Measurements from ENCODE around the gene OR52N2.

The OR52N2 gene

DNA sequence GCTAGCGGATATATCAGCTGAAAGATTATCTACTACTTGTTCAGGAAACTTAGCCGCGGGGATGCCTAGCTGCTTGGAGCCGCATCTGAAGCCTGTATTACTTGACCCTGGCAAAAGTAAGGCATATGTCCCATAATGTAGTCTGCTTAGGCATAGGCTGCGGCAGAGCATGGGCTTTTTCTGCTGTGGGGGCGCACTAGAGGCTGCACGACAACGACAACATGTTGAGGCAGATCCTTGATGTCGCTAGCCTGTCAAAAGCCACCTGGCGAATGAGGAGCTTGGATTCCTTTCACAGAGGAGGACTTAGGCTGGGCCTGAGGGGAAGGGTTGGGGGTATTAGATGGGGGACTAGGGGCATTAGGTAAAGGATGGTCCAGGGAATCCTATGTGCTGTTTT is 1.1 kb upstream of the OR52N2 start:
- ATAC-seq: no peak
- TF ChIP-seq ZFP30 (CRISPR knock-in tag; IDR thresholded peaks at IDR 0.05) (no peak), GLIS3 (CRISPR knock-in tag; IDR thresholded peaks at IDR 0.05) (no peak), CSDC2 (CRISPR knock-in tag; IDR thresholded peaks at IDR 0.05) (no peak), ARNTL (CRISPR knock-in tag; IDR thresholded peaks at IDR 0.05; ENCODE audit: borderline replicate concordance, low read depth) (no peak), TCF4 (CRISPR knock-in tag; IDR thresholded peaks at IDR 0.05; ENCODE audit: borderline replicate concordance) (no peak), BACH2 (CRISPR knock-in tag; IDR thresholded peaks at IDR 0.05; ENCODE audit: borderline replicate concordance) (no peak), TOX (CRISPR knock-in tag; IDR thresholded peaks at IDR 0.05; ENCODE audit: borderline replicate concordance) (no peak), ZNF8 (CRISPR knock-in tag; IDR thresholded peaks at IDR 0.05) (no peak), ZC3H10 (CRISPR knock-in tag; IDR thresholded peaks at IDR 0.05) (no peak), OSR1 (CRISPR knock-in tag; IDR thresholded peaks at IDR 0.05) (no peak), ESRRG (CRISPR knock-in tag; IDR thresholded peaks at IDR 0.05) (no peak), ZFP3 (CRISPR knock-in tag; IDR thresholded peaks at IDR 0.05) (no peak), SNAI2 (CRISPR knock-in tag; IDR thresholded peaks at IDR 0.05) (no peak), ZNF70 (CRISPR knock-in tag; IDR thresholded peaks at IDR 0.05) (no peak)
- TF ChIP-seq, protein P1, sequence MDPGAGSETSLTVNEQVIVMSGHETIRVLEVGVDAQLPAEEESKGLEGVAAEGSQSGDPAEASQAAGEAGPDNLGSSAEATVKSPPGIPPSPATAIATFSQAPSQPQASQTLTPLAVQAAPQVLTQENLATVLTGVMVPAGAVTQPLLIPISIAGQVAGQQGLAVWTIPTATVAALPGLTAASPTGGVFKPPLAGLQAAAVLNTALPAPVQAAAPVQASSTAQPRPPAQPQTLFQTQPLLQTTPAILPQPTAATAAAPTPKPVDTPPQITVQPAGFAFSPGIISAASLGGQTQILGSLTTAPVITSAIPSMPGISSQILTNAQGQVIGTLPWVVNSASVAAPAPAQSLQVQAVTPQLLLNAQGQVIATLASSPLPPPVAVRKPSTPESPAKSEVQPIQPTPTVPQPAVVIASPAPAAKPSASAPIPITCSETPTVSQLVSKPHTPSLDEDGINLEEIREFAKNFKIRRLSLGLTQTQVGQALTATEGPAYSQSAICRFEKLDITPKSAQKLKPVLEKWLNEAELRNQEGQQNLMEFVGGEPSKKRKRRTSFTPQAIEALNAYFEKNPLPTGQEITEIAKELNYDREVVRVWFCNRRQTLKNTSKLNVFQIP (CRISPR knock-in tag; IDR thresholded peaks at IDR 0.05; ENCODE audit: borderline replicate concordance, low read depth): no peak
- TF ChIP-seq, protein P2, sequence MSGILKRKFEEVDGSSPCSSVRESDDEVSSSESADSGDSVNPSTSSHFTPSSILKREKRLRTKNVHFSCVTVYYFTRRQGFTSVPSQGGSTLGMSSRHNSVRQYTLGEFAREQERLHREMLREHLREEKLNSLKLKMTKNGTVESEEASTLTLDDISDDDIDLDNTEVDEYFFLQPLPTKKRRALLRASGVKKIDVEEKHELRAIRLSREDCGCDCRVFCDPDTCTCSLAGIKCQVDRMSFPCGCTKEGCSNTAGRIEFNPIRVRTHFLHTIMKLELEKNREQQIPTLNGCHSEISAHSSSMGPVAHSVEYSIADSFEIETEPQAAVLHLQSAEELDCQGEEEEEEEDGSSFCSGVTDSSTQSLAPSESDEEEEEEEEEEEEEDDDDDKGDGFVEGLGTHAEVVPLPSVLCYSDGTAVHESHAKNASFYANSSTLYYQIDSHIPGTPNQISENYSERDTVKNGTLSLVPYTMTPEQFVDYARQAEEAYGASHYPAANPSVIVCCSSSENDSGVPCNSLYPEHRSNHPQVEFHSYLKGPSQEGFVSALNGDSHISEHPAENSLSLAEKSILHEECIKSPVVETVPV (CRISPR knock-in tag; IDR thresholded peaks at IDR 0.05): no peak
- TF ChIP-seq, protein P3, sequence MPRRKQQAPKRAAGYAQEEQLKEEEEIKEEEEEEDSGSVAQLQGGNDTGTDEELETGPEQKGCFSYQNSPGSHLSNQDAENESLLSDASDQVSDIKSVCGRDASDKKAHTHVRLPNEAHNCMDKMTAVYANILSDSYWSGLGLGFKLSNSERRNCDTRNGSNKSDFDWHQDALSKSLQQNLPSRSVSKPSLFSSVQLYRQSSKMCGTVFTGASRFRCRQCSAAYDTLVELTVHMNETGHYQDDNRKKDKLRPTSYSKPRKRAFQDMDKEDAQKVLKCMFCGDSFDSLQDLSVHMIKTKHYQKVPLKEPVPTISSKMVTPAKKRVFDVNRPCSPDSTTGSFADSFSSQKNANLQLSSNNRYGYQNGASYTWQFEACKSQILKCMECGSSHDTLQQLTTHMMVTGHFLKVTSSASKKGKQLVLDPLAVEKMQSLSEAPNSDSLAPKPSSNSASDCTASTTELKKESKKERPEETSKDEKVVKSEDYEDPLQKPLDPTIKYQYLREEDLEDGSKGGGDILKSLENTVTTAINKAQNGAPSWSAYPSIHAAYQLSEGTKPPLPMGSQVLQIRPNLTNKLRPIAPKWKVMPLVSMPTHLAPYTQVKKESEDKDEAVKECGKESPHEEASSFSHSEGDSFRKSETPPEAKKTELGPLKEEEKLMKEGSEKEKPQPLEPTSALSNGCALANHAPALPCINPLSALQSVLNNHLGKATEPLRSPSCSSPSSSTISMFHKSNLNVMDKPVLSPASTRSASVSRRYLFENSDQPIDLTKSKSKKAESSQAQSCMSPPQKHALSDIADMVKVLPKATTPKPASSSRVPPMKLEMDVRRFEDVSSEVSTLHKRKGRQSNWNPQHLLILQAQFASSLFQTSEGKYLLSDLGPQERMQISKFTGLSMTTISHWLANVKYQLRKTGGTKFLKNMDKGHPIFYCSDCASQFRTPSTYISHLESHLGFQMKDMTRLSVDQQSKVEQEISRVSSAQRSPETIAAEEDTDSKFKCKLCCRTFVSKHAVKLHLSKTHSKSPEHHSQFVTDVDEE (CRISPR knock-in tag; IDR thresholded peaks at IDR 0.05): no peak

DNA sequence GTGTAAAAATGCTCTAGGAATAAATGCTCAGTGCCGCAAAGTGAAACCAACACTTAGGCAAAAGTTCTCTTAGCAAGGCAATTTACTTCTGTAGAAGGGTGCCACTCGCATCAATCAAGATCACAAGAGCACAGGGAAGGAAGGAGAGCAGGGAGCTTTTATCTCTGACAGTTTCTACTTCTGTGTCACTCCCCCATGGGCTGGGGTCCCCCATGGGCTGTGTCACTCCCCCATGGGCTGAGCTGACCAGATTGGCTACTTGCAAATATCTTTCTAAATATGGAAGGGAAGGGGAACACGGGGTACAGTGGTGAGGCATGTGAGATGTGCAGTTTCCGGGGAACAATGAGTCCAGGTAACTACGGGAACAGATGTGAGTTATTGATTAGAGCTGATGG is 397 bp downstream of the OR52N2 start:
- TF ChIP-seq, protein P4, sequence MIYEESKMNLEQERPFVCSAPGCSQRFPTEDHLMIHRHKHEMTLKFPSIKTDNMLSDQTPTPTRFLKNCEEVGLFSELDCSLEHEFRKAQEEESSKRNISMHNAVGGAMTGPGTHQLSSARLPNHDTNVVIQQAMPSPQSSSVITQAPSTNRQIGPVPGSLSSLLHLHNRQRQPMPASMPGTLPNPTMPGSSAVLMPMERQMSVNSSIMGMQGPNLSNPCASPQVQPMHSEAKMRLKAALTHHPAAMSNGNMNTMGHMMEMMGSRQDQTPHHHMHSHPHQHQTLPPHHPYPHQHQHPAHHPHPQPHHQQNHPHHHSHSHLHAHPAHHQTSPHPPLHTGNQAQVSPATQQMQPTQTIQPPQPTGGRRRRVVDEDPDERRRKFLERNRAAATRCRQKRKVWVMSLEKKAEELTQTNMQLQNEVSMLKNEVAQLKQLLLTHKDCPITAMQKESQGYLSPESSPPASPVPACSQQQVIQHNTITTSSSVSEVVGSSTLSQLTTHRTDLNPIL (CRISPR knock-in tag; IDR thresholded peaks at IDR 0.05; ENCODE audit: low read depth): no peak
- no peak for TF ChIP-seq RARB (CRISPR knock-in tag; IDR thresholded peaks at IDR 0.05)
- no peak for TF ChIP-seq PPARA (CRISPR knock-in tag; IDR thresholded peaks at IDR 0.05; ENCODE audit: borderline replicate concordance)
- TF ChIP-seq SNAI2 (CRISPR knock-in tag; IDR thresholded peaks at IDR 0.05): no peak
- no peak for TF ChIP-seq TCF4 (CRISPR knock-in tag; IDR thresholded peaks at IDR 0.05; ENCODE audit: borderline replicate concordance)
- TF ChIP-seq ZC3H10 (CRISPR knock-in tag; IDR thresholded peaks at IDR 0.05): no peak
- TF ChIP-seq, protein P3 (CRISPR knock-in tag; IDR thresholded peaks at IDR 0.05): no peak
- TF ChIP-seq, protein P2 (CRISPR knock-in tag; IDR thresholded peaks at IDR 0.05): no peak
- TF ChIP-seq ARNTL (CRISPR knock-in tag; IDR thresholded peaks at IDR 0.05; ENCODE audit: borderline replicate concordance, low read depth): no peak
- TF ChIP-seq OSR1 (CRISPR knock-in tag; IDR thresholded peaks at IDR 0.05): no peak
- TF ChIP-seq TOX (CRISPR knock-in tag; IDR thresholded peaks at IDR 0.05; ENCODE audit: borderline replicate concordance): no peak
- TF ChIP-seq CSDC2 (CRISPR knock-in tag; IDR thresholded peaks at IDR 0.05): no peak
- no peak for TF ChIP-seq ZNF8 (CRISPR knock-in tag; IDR thresholded peaks at IDR 0.05)
- TF ChIP-seq, protein P5, sequence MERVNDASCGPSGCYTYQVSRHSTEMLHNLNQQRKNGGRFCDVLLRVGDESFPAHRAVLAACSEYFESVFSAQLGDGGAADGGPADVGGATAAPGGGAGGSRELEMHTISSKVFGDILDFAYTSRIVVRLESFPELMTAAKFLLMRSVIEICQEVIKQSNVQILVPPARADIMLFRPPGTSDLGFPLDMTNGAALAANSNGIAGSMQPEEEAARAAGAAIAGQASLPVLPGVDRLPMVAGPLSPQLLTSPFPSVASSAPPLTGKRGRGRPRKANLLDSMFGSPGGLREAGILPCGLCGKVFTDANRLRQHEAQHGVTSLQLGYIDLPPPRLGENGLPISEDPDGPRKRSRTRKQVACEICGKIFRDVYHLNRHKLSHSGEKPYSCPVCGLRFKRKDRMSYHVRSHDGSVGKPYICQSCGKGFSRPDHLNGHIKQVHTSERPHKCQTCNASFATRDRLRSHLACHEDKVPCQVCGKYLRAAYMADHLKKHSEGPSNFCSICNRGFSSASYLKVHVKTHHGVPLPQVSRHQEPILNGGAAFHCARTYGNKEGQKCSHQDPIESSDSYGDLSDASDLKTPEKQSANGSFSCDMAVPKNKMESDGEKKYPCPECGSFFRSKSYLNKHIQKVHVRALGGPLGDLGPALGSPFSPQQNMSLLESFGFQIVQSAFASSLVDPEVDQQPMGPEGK (CRISPR knock-in tag; IDR thresholded peaks at IDR 0.05; ENCODE audit: borderline replicate concordance): no peak
- no peak for TF ChIP-seq ZNF565 (CRISPR knock-in tag; conservative IDR thresholded peaks at IDR 0.05; ENCODE audit: low read depth)
- TF ChIP-seq, protein P1 (CRISPR knock-in tag; IDR thresholded peaks at IDR 0.05; ENCODE audit: borderline replicate concordance, low read depth): no peak
- peak; percentile 48 for ATAC-seq

Measured in SK-N-SH treated with all-trans-retinoic acid at 6 μM for 48 hours (cell line).